Measurements from ENCODE around the gene LCN6.

GRCh38 chr9:136733611-136734010 is 14.7 kb downstream of the LCN6 start:
- TF ChIP-seq, protein P1, sequence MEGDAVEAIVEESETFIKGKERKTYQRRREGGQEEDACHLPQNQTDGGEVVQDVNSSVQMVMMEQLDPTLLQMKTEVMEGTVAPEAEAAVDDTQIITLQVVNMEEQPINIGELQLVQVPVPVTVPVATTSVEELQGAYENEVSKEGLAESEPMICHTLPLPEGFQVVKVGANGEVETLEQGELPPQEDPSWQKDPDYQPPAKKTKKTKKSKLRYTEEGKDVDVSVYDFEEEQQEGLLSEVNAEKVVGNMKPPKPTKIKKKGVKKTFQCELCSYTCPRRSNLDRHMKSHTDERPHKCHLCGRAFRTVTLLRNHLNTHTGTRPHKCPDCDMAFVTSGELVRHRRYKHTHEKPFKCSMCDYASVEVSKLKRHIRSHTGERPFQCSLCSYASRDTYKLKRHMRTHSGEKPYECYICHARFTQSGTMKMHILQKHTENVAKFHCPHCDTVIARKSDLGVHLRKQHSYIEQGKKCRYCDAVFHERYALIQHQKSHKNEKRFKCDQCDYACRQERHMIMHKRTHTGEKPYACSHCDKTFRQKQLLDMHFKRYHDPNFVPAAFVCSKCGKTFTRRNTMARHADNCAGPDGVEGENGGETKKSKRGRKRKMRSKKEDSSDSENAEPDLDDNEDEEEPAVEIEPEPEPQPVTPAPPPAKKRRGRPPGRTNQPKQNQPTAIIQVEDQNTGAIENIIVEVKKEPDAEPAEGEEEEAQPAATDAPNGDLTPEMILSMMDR (IDR thresholded peaks at IDR 0.05; ENCODE audit: insufficient read depth, low read depth, low read length), result no peak
- no peak for TF ChIP-seq EZH2 (IDR thresholded peaks at IDR 0.05; ENCODE audit: insufficient read depth, low read length)

Data from astrocyte (in vitro differentiated cells and primary cell).